Stomach (tissue), 4 donors: ENCODE results near the gene PCDHB12.
"Not testable (repeated sequence)": the region's sequence is repeated elsewhere in the genome, so short reads cannot be mapped to it uniquely, and the experiment has no call there.

ENCODE experiments used
- POLR2A ChIP-seq, 4 donors: fragments of 450-650 bp; IDR thresholded peaks; one replicate each; pipeline ENCODE4 v1.6.1; 2016; ENCODE audit warnings: antibody characterized with exemption in 4 of 4, control low read depth in 2 of 4, mild to moderate bottlenecking in 1 of 4, moderate library complexity in 1 of 4
- TF ChIP-seq, protein P1 (sequence below), 7 experiments: fragments of 450-650 bp in 4 of 7; fragments of 200-600 bp in 3 of 7; sonication (generic) in 3 of 7; IDR thresholded peaks; one replicate each; pipeline ENCODE4 v1.5.1; 2016 to 2019; ENCODE audit warnings: antibody characterized with exemption in 7 of 7, control low read depth in 2 of 7, mild to moderate bottlenecking in 1 of 7

DNA sequence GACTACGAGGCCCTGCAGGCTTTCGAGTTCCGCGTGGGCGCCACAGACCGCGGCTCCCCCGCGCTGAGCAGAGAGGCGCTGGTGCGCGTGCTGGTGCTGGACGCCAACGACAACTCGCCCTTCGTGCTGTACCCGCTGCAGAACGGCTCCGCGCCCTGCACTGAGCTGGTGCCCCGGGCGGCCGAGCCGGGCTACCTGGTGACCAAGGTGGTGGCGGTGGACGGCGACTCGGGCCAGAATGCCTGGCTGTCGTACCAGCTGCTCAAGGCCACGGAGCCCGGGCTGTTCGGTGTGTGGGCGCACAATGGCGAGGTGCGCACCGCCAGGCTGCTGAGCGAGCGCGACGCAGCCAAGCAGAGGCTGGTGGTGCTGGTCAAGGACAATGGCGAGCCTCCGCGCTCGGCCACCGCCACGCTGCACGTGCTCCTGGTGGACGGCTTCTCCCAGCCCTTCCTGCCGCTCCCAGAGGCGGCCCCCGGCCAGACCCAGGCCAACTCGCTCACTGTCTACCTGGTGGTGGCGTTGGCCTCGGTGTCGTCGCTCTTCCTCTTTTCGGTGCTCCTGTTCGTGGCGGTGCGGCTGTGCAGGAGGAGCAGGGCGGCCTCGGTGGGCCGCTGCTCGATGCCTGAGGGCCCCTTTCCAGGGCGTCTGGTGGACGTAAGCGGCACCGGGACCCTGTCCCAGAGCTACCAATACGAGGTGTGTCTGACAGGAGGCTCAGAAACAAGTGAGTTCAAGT is 24.2 kb upstream of the PCDHB12 start:
- TF ChIP-seq POLR2A (IDR thresholded peaks at IDR 0.05): not testable (repeated sequence)
- TF ChIP-seq, protein P1, sequence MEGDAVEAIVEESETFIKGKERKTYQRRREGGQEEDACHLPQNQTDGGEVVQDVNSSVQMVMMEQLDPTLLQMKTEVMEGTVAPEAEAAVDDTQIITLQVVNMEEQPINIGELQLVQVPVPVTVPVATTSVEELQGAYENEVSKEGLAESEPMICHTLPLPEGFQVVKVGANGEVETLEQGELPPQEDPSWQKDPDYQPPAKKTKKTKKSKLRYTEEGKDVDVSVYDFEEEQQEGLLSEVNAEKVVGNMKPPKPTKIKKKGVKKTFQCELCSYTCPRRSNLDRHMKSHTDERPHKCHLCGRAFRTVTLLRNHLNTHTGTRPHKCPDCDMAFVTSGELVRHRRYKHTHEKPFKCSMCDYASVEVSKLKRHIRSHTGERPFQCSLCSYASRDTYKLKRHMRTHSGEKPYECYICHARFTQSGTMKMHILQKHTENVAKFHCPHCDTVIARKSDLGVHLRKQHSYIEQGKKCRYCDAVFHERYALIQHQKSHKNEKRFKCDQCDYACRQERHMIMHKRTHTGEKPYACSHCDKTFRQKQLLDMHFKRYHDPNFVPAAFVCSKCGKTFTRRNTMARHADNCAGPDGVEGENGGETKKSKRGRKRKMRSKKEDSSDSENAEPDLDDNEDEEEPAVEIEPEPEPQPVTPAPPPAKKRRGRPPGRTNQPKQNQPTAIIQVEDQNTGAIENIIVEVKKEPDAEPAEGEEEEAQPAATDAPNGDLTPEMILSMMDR (IDR thresholded peaks at IDR 0.05): not testable (repeated sequence)
